ENCODE data around the gene TANGO6. TPM values are rescaled to one million over a fixed set of nuclear protein-coding genes. Genes with fewer than 3 reads are reported as not detected.

TANGO6 gene
- total RNA-seq, 1 donor from 2014 or later = 31.0 TPM

GRCh38 chr16:68860978-68861892 is 17.9 kb downstream of the TANGO6 start:
- DNase-seq (ENCODE audit: low spot score in 2 of 2) = no peak

GRCh38 chr16:68866933-68867332 is 23.6 kb downstream of the TANGO6 start:
- no peak for FAIRE-seq

More at GRCh38 chr16:68860978-68861892, 17.9 kb downstream of the TANGO6 start:
- FAIRE-seq = no peak

GRCh38 chr16:68869492-68870088 is 26.3 kb downstream of the TANGO6 start:
- no peak for DNase-seq (ENCODE audit: low spot score in 2 of 2)
- no peak for FAIRE-seq

More at GRCh38 chr16:68866933-68867332, 23.6 kb downstream of the TANGO6 start:
- no peak for DNase-seq (ENCODE audit: low spot score in 2 of 2)

GRCh38 chr16:68873635-68874471 is 30.5 kb downstream of the TANGO6 start:
- DNase-seq (ENCODE audit: low spot score in 2 of 2) (no peak), FAIRE-seq (no peak)

DNA sequence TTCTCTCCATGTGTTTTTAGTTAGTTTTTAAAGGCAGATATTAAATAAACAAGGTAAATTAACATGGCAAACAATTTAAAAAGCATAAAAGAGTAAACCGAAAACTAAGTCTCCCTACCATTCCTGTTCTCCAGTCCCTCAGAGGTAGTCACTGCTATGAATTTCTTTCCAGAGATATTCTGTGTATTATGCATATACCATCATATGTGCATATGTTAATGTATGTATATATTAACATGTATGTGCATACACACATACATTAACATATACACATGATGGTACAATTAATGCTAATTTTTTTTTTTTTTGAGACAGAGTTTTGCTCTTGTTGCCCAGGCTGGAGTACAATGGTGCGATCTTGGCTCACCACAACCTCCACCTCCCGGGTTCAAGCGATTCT is 32.5 kb downstream of the TANGO6 start:
- DNase-seq (ENCODE audit: low spot score in 2 of 2) = no peak

DNA sequence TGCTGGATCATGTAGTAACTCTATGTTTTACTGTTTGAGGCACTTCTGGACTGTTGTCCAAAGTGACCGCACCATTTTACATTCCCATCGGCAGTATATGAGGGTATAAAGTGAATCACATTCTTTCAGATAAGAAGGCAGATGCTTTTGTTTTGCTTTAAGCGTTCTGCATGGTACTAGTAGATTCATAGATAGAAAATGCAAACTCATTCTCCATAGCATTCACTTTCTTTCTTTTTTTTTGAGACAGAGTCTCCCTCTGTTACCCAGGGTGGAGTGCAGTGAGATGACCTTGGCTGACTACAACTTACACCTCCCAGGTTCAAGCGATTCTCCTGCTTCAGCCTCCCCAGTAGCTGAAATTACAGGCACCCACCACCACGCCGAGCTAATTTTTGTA is 40.4 kb downstream of the TANGO6 start:
- FAIRE-seq (no peak), DNase-seq (ENCODE audit: low spot score in 2 of 2) (no peak)

More for the DNA sequence above, 32.5 kb downstream of the TANGO6 start:
- no peak for FAIRE-seq

- FAIRE-seq (no peak), DNase-seq (ENCODE audit: low spot score in 2 of 2) (no peak)
Measured at GRCh38 chr16:68884401-68884800, 41.1 kb downstream of the TANGO6 start.

GRCh38 chr16:68884861-68885720 is 41.8 kb downstream of the TANGO6 start:
- no peak for FAIRE-seq

GRCh38 chr16:68887107-68887506 is 43.8 kb downstream of the TANGO6 start:
- DNase-seq (ENCODE audit: low spot score in 2 of 2) = no peak
- FAIRE-seq = no peak

More at GRCh38 chr16:68884861-68885720, 41.8 kb downstream of the TANGO6 start:
- no peak for DNase-seq (ENCODE audit: low spot score in 2 of 2)

DNA sequence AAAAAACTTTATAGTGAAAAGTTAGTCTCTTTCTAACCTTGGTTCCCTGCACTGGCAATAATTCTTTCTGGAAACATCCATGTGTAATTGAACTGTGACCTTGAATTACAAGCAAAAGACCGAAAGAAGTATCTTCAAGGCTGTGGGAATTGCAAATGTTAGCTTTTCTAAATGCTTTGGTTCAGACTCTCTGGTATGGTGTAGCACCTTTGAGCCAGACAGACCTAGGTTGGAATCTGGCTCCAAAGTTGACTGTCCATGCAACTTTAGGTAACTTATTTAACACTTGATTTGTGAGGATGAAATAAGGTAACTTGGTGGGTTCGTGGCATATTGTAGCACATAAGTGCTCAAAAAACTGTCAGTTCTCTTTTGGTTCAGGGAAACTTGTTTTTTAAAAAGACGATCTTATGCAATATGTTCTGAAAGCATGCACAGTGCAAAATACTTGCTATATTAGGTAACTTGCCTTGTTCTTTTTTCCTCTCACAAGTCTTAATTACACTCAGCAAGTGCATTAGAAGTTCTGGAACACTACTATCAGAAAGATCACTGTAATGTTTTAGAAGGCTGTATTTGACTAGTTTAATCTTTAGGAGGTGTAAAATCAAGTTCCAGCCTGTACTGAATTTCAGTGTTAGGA is 46.3 kb downstream of the TANGO6 start:
- DNase-seq (ENCODE audit: low spot score in 2 of 2) (no peak), FAIRE-seq (no peak)

GRCh38 chr16:68892214-68892613 is 48.9 kb downstream of the TANGO6 start:
- no peak for FAIRE-seq
- DNase-seq (ENCODE audit: low spot score in 2 of 2) = no peak

- no peak for FAIRE-seq
- no peak for DNase-seq (ENCODE audit: low spot score in 2 of 2)
Measured at GRCh38 chr16:68892898-68893297, 49.6 kb downstream of the TANGO6 start.

DNA sequence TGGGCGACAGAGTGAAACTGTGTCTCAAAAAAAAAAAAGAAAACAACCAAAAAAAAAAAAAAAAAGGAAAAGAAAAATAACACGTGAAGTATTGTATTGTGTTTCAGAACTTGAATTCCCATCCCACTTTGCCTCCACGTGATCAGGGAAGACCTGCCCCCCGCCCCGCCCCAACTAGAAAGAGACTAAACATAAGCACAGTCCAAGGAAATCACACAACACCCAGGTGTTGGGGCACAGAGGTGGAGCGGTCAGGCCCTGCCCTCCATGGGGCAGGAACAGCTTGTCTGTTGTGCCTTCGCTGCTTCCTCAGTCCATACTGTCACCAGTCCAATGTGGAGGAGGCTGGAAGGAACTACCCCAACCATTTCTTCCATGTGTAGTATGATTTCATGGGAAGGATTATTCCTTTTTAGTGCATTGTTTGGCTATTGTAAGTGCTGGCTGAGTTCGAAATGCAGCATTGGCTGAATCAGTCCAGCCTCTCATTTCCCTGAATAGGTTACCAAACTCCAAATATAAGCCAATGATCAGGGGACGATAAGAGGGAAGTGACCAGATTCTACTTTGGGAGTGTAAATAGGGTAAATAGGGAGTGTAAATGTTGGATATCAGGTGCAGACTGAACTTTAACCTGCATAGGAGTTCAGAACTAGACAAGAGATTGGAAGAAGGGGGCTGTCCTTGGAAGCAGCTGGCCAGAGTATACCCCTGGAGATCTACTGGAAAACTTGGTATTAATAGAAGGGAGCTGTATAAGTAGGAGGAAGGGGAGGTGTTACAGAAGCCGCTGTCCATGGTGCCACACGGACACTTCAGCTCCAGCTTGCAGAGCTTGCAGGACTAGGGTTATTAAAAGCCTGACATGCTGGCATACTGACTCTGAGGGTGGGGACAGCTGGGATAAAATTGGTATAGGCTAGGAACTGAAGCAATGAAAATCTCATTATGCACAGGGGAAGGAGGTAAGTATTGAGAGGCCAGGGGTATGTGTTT is 50.7 kb downstream of the TANGO6 start:
- DNase-seq (ENCODE audit: low spot score in 2 of 2) = no peak
- no peak for FAIRE-seq

DNA sequence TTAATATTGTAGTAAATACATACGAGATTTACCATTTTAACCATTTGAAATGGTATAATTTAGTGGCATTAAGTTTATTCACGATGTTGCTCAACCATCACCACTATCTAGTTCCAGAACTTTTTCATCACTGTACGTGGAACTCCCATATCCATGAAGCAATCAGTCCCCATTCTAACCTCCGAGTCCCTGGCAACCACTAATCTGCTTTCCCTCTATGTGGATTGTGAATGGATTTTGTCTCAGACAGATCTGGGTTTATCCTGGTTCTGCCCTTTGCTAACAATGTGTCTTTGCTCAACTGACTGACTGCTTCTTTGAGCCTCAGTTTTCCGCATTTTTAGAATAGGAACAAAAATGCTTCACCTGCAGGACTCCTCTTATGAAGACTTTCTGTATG is 51.4 kb downstream of the TANGO6 start:
- FAIRE-seq (no peak), DNase-seq (ENCODE audit: low spot score in 2 of 2) (no peak)

DNA sequence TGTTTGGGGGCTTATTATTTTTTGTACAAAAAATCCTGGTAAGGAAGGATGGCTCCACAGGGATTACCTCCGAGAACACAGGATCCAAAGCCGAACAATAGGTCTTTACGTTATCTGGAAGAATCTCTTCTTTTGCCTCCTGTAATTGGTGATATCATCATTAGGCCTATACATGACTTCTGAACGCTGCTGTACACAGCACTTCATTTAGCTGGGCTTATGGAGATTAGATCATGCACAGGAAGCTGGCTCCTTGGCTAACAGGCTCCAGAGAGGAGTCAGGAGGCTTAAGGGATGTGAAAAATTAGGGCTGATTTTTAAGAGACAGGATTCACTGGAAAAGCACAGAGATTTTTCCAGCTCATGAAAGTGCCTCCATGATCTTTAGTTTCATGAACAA is 54.7 kb downstream of the TANGO6 start:
- DNase-seq (ENCODE audit: low spot score in 2 of 2) (no peak), FAIRE-seq (no peak)

DNA sequence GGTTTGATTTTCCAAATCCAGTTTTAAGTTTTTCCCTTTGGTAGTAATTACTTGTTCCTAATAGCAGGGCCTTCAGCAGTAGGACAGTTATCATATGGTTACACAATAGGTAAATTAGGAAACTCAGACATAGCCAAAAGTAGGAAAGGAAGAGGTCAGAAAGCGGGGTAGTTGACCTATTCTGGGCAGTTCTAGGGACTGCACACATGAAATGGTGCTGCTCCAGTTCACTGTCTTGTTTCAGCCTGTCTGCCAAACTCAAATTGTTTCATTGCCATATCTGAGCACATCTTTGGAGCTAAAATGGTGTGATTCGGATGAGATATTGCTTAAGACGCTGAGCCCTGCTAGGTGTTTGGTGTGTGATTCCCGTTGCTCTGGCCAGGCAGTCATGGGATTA is 56.7 kb downstream of the TANGO6 start:
- no peak for FAIRE-seq
- no peak for DNase-seq (ENCODE audit: low spot score in 2 of 2)

- FAIRE-seq = no peak
- peak in 1 of 2 donors; percentile 21 for DNase-seq (ENCODE audit: low spot score in 2 of 2)
Measured at GRCh38 chr16:68902003-68902968, 59.0 kb downstream of the TANGO6 start.

Data from frontal cortex (tissue), 4 donors.